B cell (primary cell): ENCODE data around the gene SMIM7. TPM values are rescaled to one million over a fixed set of nuclear protein-coding genes. Genes with fewer than 3 reads are reported as not detected.

ENCODE experiments used
- ATAC-seq: fragments of 200-7000 bp; cut with Tn5 transposase; one replicate; pipeline ENCODE4 v1.10.0; 2021; ENCODE audit warnings: low read depth, mild to moderate bottlenecking, moderate number of reproducible peaks, moderate library complexity
- CTCF ChIA-PET: fragments of 350-600 bp; sonication (Branson Sonifier 250); formaldehyde crosslinking; loops from one replicate; lab custom pipeline; 2021; ENCODE audit warnings: antibody characterized with exemption, inconsistent platforms; lab: Charles Lee
- POLR2A ChIA-PET: fragments of 350-600 bp; sonication (Branson Sonifier 250); formaldehyde crosslinking; loops from one replicate; lab custom pipeline; 2021; ENCODE audit warnings: antibody characterized with exemption; lab: Charles Lee
- DNase-seq: peaks from one replicate; pipeline ENCODE4 v3.0.0; 2013
- H2AFZ ChIP-seq: 2 replicates; pipeline ENCODE4 v1.6.1; 2012; ENCODE audit warnings: mild to moderate bottlenecking, low read depth, low read length; ENCODE audit not compliant: insufficient read depth, poor library complexity, severe bottlenecking
- H3K27ac ChIP-seq, 2 donors: 1 replicate in 1 of 2; 2 replicates in 1 of 2; pipeline ENCODE4 v1.5.1; 2012 to 2013; ENCODE audit warnings: low read length in 2 of 2, mild to moderate bottlenecking in 2 of 2, moderate library complexity in 1 of 2
- H3K27me3 ChIP-seq, 4 experiments: fragments of 200-600 bp in 1 of 4; sonication (generic) in 1 of 4; replicated peaks in 1 of 4; 1 replicate in 2 of 4; 2 replicates in 2 of 4; pipeline versions ENCODE4 v1.6.1 to v1.7.0; 2013 to 2016; ENCODE audit warnings: low read length in 3 of 4, mild to moderate bottlenecking in 2 of 4, mixed read lengths in 1 of 4, moderate library complexity in 1 of 4; ENCODE audit not compliant: insufficient read depth in 4 of 4, control insufficient read depth in 3 of 4; ENCODE audit errors: control extremely low read depth in 1 of 4
- H3K36me3 ChIP-seq, 2 experiments: replicated peaks in 1 of 2; 1 replicate in 1 of 2; 2 replicates in 1 of 2; pipeline versions ENCODE4 v1.6.1 to v1.7.1; 2013; ENCODE audit warnings: low read length in 1 of 2; ENCODE audit not compliant: insufficient read depth in 2 of 2, control insufficient read depth in 1 of 2; ENCODE audit errors: control extremely low read depth in 1 of 2, extremely low read depth in 1 of 2
- H3K4me1 ChIP-seq, 2 donors: fragments of 200-600 bp in 1 of 2; sonication (generic) in 1 of 2; 1 replicate in 1 of 2; 2 replicates in 1 of 2; pipeline versions ENCODE4 v1.5.1 to v1.6.1; 2013 to 2017; ENCODE audit warnings: low read length in 2 of 2; ENCODE audit not compliant: control insufficient read depth in 2 of 2, insufficient read depth in 2 of 2
- H3K4me2 ChIP-seq: replicated peaks from 2 replicates; pipeline ENCODE3; 2012; ENCODE audit warnings: mild to moderate bottlenecking, low read depth, low read length; ENCODE audit not compliant: poor library complexity, severe bottlenecking
- H3K4me3 ChIP-seq, 5 experiments: fragments of 200-600 bp in 1 of 5; sonication (generic) in 1 of 5; 1 replicate in 3 of 5; 2 replicates in 2 of 5; pipeline versions ENCODE4 v1.5.1 to v1.7.0; 2011 to 2016; ENCODE audit warnings: low read length in 4 of 5, mild to moderate bottlenecking in 4 of 5, low read depth in 2 of 5, control low read depth in 1 of 5, moderate library complexity in 1 of 5; ENCODE audit not compliant: insufficient read depth in 1 of 5; ENCODE audit errors: control extremely low read depth in 1 of 5, extremely low read depth in 1 of 5
- H3K79me2 ChIP-seq: fragments of 200-600 bp; sonication (generic); one replicate; pipeline ENCODE4 v1.6.0; 2016; ENCODE audit warnings: low read length; ENCODE audit not compliant: control insufficient read depth, insufficient read depth
- H3K9ac ChIP-seq: fragments of 200-600 bp; sonication (generic); 2 replicates; pipeline ENCODE4 v1.6.1; 2017; ENCODE audit warnings: mild to moderate bottlenecking, low read length, moderate library complexity
- H3K9me3 ChIP-seq, 3 donors: one replicate each; pipeline versions ENCODE4 v1.6.1 to v1.7.1; 2013; ENCODE audit warnings: low read length in 2 of 3; ENCODE audit not compliant: control insufficient read depth in 2 of 3, insufficient read depth in 1 of 3; ENCODE audit errors: control extremely low read depth in 1 of 3
- H4K20me1 ChIP-seq: 2 replicates; pipeline ENCODE4 v1.6.0; 2012; ENCODE audit warnings: mild to moderate bottlenecking, low read length; ENCODE audit not compliant: insufficient read depth, control insufficient read depth, poor library complexity, severe bottlenecking
- H3K27ac Mint-ChIP-seq: one replicate; pipeline ENCODE4 v1.8.0; 2021; ENCODE audit warnings: mixed read lengths
- H3K27me3 Mint-ChIP-seq: one replicate; pipeline ENCODE4 v1.8.0; 2021; ENCODE audit warnings: mixed read lengths
- H3K4me1 Mint-ChIP-seq: one replicate; pipeline ENCODE4 v1.8.0; 2021; ENCODE audit warnings: mixed read lengths
- H3K4me3 Mint-ChIP-seq: one replicate; pipeline ENCODE4 v1.8.0; 2021; ENCODE audit warnings: mixed read lengths
- H3K9me3 Mint-ChIP-seq: one replicate; pipeline ENCODE4 v1.8.0; 2022; ENCODE audit warnings: mixed read lengths; ENCODE audit not compliant: insufficient read depth
- CTCF ChIP-seq: fragments of 200-600 bp; IDR thresholded peaks from one replicate; pipeline ENCODE4 v1.8.0; 2022; ENCODE audit warnings: antibody characterized with exemption, mild to moderate bottlenecking
- EZH2 ChIP-seq: IDR thresholded peaks from 2 replicates; pipeline ENCODE4 v1.6.1; 2012; ENCODE audit warnings: borderline replicate concordance, low read depth, mild to moderate bottlenecking, moderate library complexity, low read length; ENCODE audit not compliant: insufficient read depth, poor library complexity, severe bottlenecking
- WGBS: methylation state at CpG from one replicate; pipeline ENCODE4 v1.1.5; 2013; ENCODE audit warnings: missing lambda C conversion rate; ENCODE audit not compliant: insufficient coverage; 5-methylcytosine and 5-hydroxymethylcytosine counted together
- intact Hi-C: fragments of 100-400 bp; cut with micrococcal nuclease; formaldehyde crosslinking; loops from one replicate; pipeline ENCODE4 v1.10.0; 2022
- polyA plus RNA-seq: library from polyadenylated mRNA; depleted of rRNA; stranded (reverse); fragments of >200 nt; gene quantifications from 2 replicates; pipeline ENCODE4 v1.2.3, GENCODE V29; 2012
- total RNA-seq, 2 donors: library from RNA; stranded (reverse); fragments of 120-200 nt in 1 of 2; gene quantifications; 1 replicate in 1 of 2; 2 replicates in 1 of 2; pipeline versions ENCODE4 v1.2.3 to v1.2.4, GENCODE V29; 2013 to 2022

The SMIM7 gene
- total and polyA plus RNA-seq, 2 donors (not counting 1 experiment from before 2014, with no cell fraction given) = 54.7 to 133 TPM

GRCh38 chr19:16698914-16699313, 39.0 kb upstream of the SMIM7 start:
- POLR2A ChIA-PET = no interaction called here
- Mint-ChIP-seq H3K27ac (no peak overlapping the region), H3K4me3 (no peak overlapping the region), H3K4me1 (no peaks in the 10 kb centered on the region), H3K27me3 (no peaks in the 10 kb centered on the region), H3K9me3 (no peaks in the 10 kb centered on the region)
- Histone ChIP-seq H3K4me1 (no peaks in the 10 kb centered on the region), H2AFZ (no peak overlapping the region), H3K9ac (no peak overlapping the region), H3K27ac (no peak overlapping the region), H3K9me3 (peaks cover 0 to 11% (median 3%) of the 10 kb centered on the region in 3 donors), H4K20me1 (no peaks in the 10 kb centered on the region), H3K79me2 (no peaks in the 10 kb centered on the region), H3K36me3 (no peaks in the 10 kb centered on the region), H3K4me2 (no peak overlapping the region), H3K4me3 (no peak overlapping the region), H3K27me3 (no peaks in the 10 kb centered on the region)
- intact Hi-C loops = no loop called here
- ATAC-seq = no peak
- CTCF ChIA-PET = no interaction called here
- 76% methylated on average over 3 of the region's 5 CpGs for WGBS
- no peak for DNase-seq
- no peak for TF ChIP-seq EZH2
- TF ChIP-seq CTCF = no peak

- ATAC-seq (no peak), DNase-seq (no peak)
- ChIA-PET CTCF (no interaction called here), POLR2A (no interaction called here)
- Histone ChIP-seq H3K36me3 (no peaks in the 10 kb centered on the region), H3K4me1 (no peaks in the 10 kb centered on the region), H3K9ac (no peak overlapping the region), H3K79me2 (no peaks in the 10 kb centered on the region), H3K9me3 (peaks cover 0 to 18% (median 5%) of the 10 kb centered on the region in 3 donors), H3K4me2 (no peak overlapping the region), H2AFZ (no peak overlapping the region), H4K20me1 (no peaks in the 10 kb centered on the region), H3K4me3 (no peak overlapping the region), H3K27me3 (no peaks in the 10 kb centered on the region), H3K27ac (no peak overlapping the region)
- TF ChIP-seq CTCF = no peak
- no peak for TF ChIP-seq EZH2
- no peak overlapping the region for H3K27ac Mint-ChIP-seq
- no peaks in the 10 kb centered on the region for H3K4me1 Mint-ChIP-seq
- H3K27me3 Mint-ChIP-seq = no peaks in the 10 kb centered on the region
- no peak overlapping the region for H3K4me3 Mint-ChIP-seq
- 91% methylated on average over 12 of the region's 12 CpGs for WGBS
- intact Hi-C loops = no loop called here
- H3K9me3 Mint-ChIP-seq = peaks cover 4% of the 10 kb centered on the region
These were observed 28.1 kb upstream of the SMIM7 start for GRCh38 chr19:16688084-16688483.
